Transverse colon (tissue), 4 donors: Measurements from ENCODE around the gene PAGR1.

ENCODE experiments used
- CTCF ChIP-seq, 5 experiments: fragments of 200-600 bp in 3 of 5; fragments of 450-650 bp in 2 of 5; sonication (generic) in 3 of 5; IDR thresholded peaks; 1 replicate in 2 of 5; 2 replicates in 3 of 5; pipeline ENCODE4 v1.5.1; 2016 to 2017; ENCODE audit warnings: antibody characterized with exemption in 5 of 5, inconsistent platforms in 3 of 5, mild to moderate bottlenecking in 2 of 5, moderate library complexity in 1 of 5
- EP300 ChIP-seq: sonication (generic); formaldehyde crosslinking; IDR thresholded peaks from one replicate; pipeline ENCODE4 v1.6.1; 2017; ENCODE audit warnings: antibody characterized with exemption, low read depth
- POLR2A ChIP-seq: fragments of 450-650 bp; IDR thresholded peaks from one replicate; pipeline ENCODE4 v1.6.1; 2016; ENCODE audit warnings: antibody characterized with exemption, mild to moderate bottlenecking, moderate library complexity
- POLR2AphosphoS5 ChIP-seq, 3 donors: sonication (generic); formaldehyde crosslinking; IDR thresholded peaks; one replicate each; pipeline ENCODE4 v1.6.1; 2016; ENCODE audit warnings: antibody characterized with exemption in 3 of 3

GRCh38 chr16:29811170-29811895 lies 4.6 kb upstream of the PAGR1 start:
- TF ChIP-seq CTCF (IDR thresholded peaks at IDR 0.05) (no peak), POLR2A (peak; percentile 63), EP300 (no peak), POLR2AphosphoS5 (IDR thresholded peaks at IDR 0.05) (peak; percentile 50 to 73 (median 60))
